ENCODE measurements around the gene ISCU.
A peak's percentile ranks its signal among the peaks of the same experiment; 100 is the strongest.
"Not testable (repeated sequence)": the region's sequence is repeated elsewhere in the genome, so short reads cannot be mapped to it uniquely, and the experiment has no call there.

ISCU gene

GRCh38 chr12:108607981-108608600 is 45.7 kb downstream of the ISCU start:
- no peak for DNase-seq

- DNase-seq = no peak
Observed at GRCh38 chr12:108608616-108609015, 46.2 kb downstream of the ISCU start.

- no peak for DNase-seq
Observed at GRCh38 chr12:108609537-108610335, 47.3 kb downstream of the ISCU start.

GRCh38 chr12:108610336-108610815 is 48.0 kb downstream of the ISCU start:
- no peak for DNase-seq

GRCh38 chr12:108610856-108611605 is 48.6 kb downstream of the ISCU start:
- no peak for DNase-seq

GRCh38 chr12:108611884-108612415 is 49.6 kb downstream of the ISCU start:
- no peak for DNase-seq

- no peak for DNase-seq
Observed at GRCh38 chr12:108612788-108613282, 50.4 kb downstream of the ISCU start.

GRCh38 chr12:108613548-108613947 is 51.2 kb downstream of the ISCU start:
- DNase-seq = no peak

GRCh38 chr12:108614041-108614440 is 51.6 kb downstream of the ISCU start:
- no peak for DNase-seq

GRCh38 chr12:108614639-108615038 is 52.2 kb downstream of the ISCU start:
- DNase-seq = no peak

- no peak for DNase-seq
Observed at GRCh38 chr12:108615918-108616317, 53.5 kb downstream of the ISCU start.

GRCh38 chr12:108616359-108616758 is 54.0 kb downstream of the ISCU start:
- no peak for DNase-seq

- no peak for DNase-seq
Observed at GRCh38 chr12:108616941-108617858, 54.8 kb downstream of the ISCU start.

- peak; percentile 63 for DNase-seq
Observed at GRCh38 chr12:108618079-108618952, 55.9 kb downstream of the ISCU start.

- not testable (repeated sequence) for DNase-seq
Observed at GRCh38 chr12:108618953-108619274, 56.5 kb downstream of the ISCU start.
